Stimulated activated CD4-positive, alpha-beta T cell treated with anti-CD3 and anti-CD28 coated beads, Interleukin-15, amount 100 ng/mL, for 48 hours (primary cell): ENCODE measurements around the gene NEK8.
"Not testable (repeated sequence)": the region's sequence is repeated elsewhere in the genome, so short reads cannot be mapped to it uniquely, and the experiment has no call there.

Experiments
- DNase-seq, 2 donors: peaks; one replicate each; pipeline ENCODE4 v3.0.0-alpha.2; 2020; ENCODE audit warnings: low read depth in 2 of 2

Gene NEK8

DNA sequence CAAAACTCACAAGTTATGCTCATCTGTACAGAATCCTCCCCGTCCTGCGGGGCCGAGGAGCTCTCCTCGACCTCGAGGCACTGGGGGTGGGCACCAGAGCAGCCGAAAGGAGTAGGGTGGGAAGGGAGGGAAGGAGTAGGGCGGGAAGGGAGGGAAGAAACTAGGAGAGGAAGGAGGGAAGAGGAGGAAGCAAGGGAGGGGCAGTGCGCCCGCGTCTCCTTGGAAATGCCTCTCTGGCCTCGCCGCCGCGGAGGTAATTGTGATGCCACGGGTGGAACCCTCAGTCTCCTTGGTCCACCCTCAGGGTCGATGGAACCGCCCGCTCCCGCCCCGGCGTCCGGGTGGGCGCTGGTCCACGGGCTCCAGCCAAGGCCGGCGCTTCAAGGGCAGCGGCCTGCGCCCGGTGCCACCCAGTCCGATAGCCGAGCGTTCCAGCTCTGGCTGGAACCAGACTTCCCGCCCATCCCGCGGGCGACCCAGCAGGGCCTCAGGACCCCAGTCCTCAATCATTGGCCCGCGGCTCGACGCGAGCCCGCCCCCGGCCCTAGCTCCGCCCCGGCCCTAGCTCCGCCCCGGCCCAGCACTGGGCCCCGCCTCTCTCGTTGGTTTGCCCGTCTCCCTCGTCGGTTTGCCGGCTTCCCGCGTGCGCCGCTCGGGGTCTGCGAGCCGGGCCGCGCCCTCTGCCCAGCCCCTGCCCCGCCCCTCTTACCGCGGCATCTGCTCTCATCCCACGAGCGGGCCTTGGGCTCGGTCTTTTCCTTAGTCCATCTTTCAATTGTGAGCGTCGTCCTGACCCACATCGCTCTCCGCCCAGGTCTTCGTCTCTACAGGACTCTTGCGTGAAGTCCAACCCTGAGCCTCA, 17.5 kb upstream of the NEK8 start:
- peak; percentile 79 to 88 for DNase-seq

DNA sequence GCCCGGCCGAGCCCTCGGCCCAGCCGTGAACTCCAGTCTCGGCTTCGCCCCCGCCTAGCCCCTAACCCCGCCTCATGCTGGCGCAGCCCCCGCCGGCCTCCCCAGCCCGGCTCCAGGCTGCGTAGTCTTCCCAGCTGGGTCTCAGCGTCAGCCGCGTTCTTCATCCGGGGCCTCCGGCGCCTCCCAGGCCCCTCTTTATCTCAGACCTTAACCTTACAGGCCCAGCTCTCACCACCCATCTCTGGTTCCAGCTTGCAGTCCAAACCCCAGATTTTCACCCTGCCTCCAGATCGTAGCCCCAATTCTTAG, 16.9 kb upstream of the NEK8 start, which contains the start of gene PROCA1:
PROCA1 (minus strand) TSS at position 166 of the 309 bp plus-strand sequence. CDS start 228 bp downstream, outside the sequence.
- no peak for DNase-seq

DNA sequence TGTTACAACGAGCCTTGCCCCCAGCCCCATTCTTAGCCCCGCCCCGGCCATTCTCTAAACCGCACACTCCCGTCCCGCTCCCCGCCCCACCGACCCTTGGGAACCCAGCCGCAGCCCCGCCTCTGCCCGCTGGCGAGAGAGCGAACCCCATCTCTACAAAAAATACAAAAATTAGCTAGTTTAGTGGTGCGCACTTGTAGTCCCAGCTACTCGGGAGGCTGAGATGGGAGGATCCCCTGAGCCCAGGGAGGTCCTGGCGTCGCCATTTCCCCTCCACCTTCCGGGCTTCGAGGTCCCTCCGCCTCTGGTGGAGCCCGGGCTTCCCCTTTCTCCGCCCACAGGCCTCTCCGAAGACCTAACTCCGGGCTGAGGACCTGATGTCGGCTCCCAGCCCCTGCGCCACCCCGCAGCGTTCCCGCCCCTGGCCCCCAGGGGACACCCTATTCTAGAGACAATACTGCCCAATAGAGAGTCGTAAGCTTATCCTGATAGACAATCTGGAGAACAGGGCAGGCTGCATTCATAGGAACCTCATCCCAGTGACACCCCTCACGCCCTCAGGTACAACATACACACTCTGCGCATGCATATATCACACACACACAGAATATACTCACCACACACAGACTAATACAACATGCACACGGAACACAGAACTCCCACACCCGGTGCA, 16.4 kb upstream of the NEK8 start:
- DNase-seq: peak in 1 of 2 donors; percentile 57

DNA sequence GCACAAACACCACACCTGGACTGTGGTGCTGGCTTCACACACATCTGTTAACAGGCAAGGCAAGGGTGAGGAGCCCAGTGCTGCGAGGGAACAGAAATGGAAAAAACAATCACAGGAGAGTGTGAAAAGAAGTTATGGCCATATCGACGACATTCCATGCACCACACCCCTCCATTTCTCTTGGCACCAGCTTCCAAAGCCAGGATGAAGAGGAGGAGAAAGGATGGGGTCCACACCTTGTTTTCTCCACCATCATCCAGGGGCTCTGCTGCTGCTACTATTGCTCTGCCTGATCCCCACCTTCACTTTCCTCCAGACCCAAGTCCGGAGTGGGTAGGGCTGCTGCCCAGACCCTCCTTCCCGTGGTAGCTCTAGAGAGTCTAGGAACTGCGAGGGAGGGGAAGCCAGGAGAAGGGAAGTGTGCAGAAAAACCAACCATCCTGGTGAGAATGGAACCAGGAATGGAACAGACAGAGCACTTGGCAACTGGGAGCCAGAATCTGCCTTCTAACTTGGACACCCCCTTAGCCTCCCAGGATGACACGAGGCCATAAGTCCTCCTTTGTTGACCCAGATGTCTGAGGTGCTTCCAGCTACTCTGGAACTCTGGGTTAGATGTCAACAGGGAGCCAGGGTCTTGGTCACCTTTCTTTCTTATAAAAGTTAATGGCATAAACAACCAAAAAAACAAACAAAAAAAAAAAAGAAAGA, 15.7 kb upstream of the NEK8 start:
- DNase-seq: no peak

DNA sequence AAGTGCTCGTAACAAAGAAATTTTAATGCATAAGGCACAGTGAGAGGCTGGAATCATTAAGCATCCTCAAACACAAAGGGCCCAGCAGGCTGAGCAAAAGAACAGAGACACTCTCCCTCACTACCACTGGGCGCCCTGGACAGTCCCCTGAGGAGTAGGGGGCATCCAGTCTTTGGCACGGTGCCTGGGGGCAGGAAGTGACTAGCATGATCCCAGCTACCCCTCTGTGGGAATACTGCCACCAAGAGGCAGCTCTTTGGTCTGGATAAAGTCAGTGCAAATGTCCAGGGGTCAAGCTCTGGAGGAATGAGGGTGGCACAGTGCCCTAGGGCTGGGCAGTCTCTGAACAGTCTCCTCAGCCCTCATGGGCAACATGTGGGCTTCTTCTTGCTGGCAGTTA, 14.3 kb upstream of the NEK8 start:
- no peak for DNase-seq

DNA sequence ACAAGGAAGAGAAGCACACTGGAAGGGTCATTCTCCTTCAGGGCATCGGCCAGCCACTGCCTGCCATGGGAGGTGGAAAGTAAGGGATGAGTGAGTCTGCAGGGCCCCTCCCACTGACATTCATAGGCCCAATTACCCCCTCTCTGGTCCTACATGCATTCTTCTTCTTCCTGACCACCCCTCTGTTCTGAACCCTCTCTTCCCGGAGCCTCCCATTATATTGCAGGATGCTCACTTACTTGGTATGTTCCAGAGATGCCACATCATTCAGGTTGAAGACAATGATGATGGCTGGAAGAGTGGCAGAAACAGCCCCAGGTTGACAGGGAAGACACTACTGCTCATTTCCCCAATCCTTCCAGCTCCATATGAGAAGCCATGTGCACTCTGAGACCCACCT, 13.4 kb upstream of the NEK8 start:
- no peak for DNase-seq

DNA sequence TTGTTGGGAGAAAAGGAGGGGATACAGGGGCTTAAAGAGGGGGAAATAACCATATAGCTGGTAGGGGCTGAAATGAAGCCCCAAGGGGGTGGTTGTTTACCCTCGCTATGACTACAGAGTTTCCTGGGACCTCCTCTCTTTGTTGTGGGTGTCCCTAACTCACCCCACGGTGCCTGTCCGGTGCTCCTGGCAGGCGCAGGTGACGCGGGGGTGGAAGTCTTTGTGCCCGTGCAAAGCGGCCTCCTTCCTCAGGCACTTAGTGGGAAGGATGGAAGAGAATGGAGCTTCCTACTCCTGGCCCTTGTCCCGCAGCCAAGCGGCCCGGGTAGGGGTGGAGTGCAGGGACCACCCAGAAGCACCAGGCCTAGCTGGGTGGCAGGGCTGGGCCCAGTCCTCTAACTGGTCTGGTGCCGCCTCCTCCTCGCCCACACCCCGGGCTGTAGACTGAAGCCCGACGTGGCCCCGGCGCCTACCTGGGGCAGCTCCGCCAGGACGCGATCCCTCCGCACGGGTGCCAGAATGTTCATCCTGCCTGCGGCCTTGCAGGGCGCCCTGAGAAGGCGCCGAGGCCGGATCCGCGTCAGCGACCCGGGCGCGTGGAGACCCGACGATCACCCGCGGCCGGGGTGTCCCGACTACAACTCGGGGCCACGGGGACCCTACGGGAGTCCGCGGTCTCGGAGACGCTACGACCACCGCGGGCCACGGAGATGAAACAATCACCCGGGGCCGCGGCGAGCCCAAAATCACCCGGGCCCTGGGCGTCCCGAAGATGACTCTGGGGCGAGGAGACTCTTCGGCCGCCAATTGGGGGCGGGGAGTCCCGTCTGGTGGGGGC, 11.6 kb upstream of the NEK8 start:
- no peak for DNase-seq

DNA sequence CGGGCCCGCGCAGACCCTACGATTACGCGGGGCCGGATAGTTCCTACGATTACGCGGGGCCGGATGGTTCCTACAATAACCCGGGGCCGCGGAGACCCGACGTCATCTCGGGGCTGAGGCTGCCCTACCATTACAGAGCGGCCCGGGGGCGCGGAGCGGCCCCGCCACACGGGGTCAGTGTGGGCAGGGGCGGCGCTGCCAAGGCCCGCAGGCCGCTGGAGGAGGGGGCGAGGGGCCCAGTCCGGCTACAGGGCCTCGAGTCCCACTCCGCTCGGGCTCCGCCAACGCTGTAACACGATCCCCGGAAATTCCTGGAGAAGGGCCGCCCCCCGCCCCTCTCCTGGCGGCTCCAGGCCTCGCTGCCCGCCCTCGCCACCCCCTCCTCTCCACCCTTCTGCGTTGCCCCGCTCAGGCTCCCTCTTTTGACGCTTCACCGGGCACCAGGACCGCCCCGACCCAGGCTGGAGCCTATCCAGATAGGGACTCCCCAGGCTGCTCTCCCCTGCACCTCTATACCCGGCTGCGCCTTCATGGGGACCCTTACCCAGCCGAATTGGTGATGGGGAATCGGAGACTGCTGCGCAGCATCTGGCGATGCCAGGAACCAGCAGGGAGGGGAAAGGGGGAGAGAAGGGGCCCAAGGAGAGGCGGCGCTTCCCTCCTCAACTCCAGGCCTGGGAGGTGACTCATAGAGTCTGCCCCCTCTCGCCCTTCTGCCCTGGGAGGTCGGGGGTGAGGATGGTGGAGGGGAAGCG, 10.8 kb upstream of the NEK8 start, which contains the start of gene RAB34:
RAB34 (minus strand) TSS at position 291 of the 755 bp plus-strand sequence. CDS start 602 bp downstream, outside the sequence.
- no peak for DNase-seq

DNA sequence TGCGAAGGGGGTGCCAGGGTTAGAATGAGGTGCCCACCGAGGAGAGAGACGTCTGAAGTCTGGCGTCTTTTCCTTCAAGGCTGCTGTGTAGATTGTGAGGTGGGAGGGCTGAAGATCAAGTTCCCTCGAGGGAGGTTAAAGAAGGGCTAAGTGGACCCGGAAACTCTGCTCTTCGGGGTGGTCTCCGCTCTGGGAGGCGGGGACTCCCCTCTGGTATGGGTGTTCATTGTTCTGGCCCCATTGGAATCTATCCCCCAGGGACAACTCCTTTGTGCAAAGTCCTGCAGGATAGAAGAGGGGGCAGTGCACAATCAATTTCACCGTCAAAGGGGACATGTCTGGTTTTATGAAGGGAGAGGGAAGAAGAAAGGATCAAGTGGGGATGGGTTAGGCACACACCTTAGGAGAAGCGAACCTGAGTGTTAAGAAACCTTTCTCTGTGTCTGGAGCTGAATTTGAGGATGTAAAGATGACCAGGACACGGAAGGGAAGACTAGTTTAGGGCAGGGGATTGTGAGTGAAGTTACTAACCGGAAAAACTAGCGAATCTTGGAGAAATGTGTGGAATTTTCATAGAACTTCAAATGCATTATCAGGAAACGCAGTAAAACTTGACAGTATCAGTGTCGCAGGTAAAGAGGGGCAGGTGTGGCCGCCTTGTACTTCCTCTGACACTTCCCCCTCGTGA, 10.1 kb upstream of the NEK8 start:
- DNase-seq: no peak

DNA sequence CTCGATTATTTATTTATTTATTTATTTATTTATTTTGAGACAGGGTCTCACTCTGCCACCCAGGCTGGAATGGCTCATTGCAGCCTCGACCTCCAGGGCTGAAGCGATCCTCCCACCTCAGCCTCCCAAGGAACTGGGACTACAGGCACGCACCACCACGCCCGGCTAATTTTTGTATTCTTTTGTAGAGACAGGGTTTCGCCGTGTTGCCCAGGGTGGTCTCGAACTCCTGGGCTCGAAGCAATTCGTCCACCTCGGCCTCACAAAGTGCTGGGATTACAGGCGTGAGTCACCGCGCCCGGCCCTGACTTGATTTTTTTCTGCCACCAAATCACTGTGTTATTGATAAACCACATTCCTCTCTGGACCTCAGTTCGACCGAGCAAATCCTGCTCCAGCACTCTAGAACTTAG, 9.6 kb upstream of the NEK8 start:
- no peak for DNase-seq

DNA sequence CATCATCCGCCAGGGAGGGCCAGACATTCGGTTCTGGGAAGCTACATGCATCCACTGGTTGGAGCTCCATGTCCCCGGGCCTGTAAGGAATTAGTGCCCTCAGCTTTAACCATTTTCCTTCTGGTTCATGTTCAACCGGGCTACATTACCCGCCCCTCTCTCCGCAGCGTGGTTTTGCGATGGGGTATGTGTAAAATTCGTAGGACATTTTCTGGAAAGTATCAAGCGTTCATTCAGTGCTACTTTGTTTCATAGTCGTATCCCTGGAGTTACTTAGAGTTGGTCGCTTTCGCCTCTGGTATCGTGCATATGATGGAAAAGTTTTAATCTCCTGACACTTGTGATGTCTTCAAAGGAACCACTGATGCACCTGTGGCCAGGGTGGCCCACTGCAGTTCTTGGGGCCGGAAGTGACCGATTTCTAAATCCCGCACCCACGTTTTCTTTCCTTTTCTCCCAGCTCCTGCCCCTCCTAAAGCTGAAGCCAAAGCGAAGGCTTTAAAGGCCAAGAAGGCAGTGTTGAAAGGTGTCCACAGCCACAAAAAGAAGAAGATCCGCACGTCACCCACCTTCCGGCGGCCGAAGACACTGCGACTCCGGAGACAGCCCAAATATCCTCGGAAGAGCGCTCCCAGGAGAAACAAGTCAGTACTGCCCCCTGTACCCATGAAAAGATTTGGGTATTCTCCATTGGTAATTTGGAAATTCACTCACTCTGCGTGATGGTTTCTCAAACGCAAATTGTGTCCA, 8.2 kb upstream of the NEK8 start:
- peak in 1 of 2 donors; percentile 31 for DNase-seq

DNA sequence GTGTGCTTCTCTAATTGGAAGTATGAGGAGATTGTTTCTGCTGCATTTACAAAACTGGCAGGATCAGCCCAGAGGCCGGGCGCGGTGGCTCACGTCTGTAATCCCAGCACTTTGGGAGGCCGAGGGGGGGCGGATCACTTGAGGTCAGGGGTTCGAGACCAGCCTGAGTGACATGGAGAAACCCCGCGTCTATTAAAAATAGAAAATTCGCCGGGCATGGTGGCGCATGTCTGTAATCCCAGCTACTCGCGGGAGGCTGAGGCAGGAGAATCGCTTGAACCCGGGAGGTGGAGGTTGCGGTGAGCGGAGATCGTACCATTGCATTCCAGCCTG, 7.6 kb upstream of the NEK8 start:
- DNase-seq: not testable (repeated sequence)

DNA sequence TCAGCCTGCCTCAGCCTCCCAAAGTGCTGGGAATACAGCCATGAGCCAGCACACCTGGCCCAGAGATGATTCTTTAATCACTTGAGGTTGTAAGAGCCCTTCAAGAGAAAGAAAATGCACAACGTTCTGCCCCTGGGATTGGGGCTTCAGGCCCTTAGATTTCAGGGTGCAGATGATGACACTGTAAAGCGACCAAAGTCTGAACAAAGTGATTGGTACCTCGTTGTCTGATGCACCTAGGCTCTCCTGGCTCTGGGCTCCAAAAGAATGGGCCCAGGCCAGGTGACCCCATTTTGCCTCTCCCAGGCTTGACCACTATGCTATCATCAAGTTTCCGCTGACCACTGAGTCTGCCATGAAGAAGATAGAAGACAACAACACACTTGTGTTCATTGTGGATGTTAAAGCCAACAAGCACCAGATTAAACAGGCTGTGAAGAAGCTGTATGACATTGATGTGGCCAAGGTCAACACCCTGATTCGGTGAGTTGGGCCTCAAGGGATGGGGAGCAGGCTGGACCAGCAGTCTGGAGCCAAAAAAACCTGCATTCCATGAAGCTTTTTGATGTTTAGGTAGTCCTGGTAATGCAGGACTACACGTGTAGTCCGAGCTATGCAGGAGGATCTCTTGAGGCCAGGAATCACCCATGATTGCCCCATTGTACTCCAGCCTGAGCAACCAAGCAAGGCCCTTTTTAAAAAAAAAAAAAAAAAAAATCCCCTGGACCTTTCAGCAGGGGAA, 6.0 kb upstream of the NEK8 start:
- no peak for DNase-seq

DNA sequence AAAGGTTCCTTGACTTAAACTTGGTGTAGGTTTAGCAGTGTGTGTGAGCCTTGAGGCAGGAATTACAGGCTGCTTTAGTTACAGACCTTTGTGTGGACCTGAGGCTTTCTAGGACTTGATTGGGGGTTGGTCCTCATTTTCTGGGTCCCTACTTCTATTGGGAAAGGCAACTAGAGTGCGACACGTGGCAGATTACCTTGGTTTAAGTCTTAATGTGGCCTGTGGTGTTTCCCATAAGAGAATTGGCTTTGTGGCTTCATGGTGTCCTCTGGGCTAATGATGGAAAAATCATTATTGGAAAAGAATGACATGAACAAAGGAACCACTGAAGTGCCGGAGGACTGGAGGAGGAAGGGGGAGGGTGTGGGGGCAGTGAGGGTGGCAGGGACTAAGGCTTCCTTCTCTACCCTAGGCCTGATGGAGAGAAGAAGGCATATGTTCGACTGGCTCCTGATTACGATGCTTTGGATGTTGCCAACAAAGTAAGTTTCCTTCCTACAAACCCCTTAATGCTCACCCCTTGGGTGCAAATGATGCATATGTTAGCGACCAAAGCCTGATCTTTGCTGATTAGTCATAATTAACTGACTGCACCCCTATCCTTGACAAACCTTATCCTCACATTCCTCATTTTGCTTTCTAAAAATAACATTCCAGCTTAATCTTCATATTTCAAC, 5.3 kb upstream of the NEK8 start:
- DNase-seq: no peak

DNA sequence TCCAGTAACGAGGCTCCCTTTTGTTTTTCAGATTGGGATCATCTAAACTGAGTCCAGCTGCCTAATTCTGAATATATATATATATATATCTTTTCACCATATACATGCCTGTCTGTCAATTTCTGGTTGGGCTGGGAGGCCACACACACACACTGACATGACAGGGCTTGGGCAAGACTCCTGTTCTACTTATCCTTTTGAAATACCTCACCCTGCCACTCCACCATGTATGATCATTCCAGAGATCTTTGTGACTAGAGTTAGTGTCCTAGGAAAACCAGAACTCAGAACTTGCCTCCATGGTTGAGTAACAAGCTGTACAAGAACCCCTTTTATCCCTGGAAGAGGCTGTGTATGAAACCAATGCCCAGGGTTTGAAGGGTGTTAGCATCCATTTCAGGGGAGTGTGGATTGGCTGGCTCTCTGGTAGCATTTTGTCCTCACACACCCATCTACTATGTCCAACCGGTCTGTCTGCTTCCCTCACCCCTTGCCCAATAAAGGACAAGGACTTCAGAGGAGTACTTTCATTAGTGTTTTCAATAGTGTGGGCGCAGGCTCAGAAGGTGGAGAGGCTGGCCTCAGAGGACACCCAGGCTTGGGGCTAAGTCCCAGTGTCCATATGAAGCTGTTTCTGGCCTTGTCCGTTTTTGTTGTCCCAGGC, 4.6 kb upstream of the NEK8 start:
- not testable (repeated sequence) for DNase-seq

DNA sequence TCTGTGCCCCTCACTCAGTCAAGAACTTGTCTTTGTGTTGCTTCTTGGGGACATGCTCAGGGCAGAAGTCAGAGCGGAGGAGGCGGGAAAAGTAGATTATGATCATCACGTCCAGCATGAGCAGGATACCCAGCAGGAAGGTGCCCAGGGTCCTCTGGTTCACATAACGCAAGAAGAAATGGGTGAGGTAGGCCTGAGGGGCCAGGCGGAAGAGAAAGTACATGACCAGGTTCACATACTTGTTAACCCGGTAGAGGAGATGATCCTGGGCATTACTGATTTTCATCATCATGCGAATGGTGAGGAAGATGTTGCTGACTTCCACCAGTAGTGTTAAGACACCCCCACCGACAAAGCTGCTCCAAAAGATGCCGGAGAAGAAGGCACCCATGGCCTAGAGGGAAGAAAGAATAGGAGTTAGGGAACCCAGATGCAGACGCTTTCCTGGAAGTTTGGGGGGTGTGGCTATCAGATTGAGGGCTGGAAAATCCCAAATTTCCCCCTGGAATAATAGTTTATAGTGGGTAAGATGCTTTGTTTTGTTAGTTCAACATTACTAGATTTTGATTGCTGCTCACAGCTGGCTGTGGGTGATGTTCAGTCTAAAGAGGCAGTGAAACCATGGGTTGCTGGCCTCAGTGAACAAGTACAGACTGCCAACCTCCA, 4.0 kb upstream of the NEK8 start:
- DNase-seq: no peak

DNA sequence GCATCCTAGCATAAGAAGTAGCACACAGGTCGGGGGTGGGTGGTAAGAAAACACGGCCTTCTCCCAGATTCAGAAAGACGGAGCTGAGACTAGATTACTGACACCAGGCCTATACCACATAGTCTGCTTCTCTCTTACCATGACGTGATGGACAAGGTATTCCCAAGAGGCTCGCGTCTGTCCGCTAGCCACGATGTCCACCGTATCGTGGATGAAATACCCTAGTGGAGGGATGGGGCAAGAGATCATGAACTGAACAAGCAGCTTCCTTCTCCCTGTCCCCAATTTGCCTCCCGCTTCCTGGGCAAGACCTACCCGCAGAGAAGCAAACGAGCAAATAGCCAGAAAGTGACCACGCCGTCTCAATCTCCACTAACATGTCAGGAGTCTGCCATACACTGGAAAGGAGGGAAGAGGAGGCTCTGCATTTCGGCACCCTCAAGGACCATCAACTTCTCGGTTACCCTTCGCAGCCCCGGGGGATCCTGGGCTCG, 3.4 kb upstream of the NEK8 start:
- peak in 1 of 2 donors; percentile 19 for DNase-seq
